Activated naive CD4-positive, alpha-beta T cell treated with anti-CD3 and anti-CD28 coated beads for 36 hours (primary cell): ENCODE data around the gene NEK7. TPM values are rescaled to one million over a fixed set of nuclear protein-coding genes. Genes with fewer than 3 reads are reported as not detected.

Experiments
- CTCF ChIA-PET: fragments of 350-600 bp; sonication (Branson Sonifier 250); formaldehyde crosslinking; loops from one replicate; lab custom pipeline; 2021; ENCODE audit warnings: antibody characterized with exemption; lab: Charles Lee
- DNase-seq: peaks from one replicate; pipeline ENCODE4 v3.0.0-alpha.2; 2020
- H3K27ac Mint-ChIP-seq: one replicate; pipeline ENCODE4 v1.8.0; 2021; ENCODE audit warnings: mild to moderate bottlenecking, mixed read lengths
- H3K27me3 Mint-ChIP-seq: one replicate; pipeline ENCODE4 v1.8.0; 2021; ENCODE audit warnings: low read depth, mixed read lengths
- H3K36me3 Mint-ChIP-seq: one replicate; pipeline ENCODE4 v1.8.0; 2021; ENCODE audit warnings: low read depth, mixed read lengths
- H3K4me1 Mint-ChIP-seq: one replicate; pipeline ENCODE4 v1.8.0; 2021; ENCODE audit warnings: low read depth, mixed read lengths
- H3K4me3 Mint-ChIP-seq: one replicate; pipeline ENCODE4 v1.8.0; 2021; ENCODE audit warnings: mild to moderate bottlenecking, moderate library complexity, mixed read lengths
- H3K9me3 Mint-ChIP-seq: one replicate; pipeline ENCODE4 v1.8.0; 2021; ENCODE audit warnings: mixed read lengths
- intact Hi-C: fragments of 100-400 bp; cut with micrococcal nuclease; formaldehyde crosslinking; loops from one replicate; pipeline ENCODE4 v1.15.1; 2023
- total RNA-seq, 2 experiments: library from RNA; stranded (reverse); gene quantifications; one replicate each; pipeline ENCODE4 v1.2.3, GENCODE V29; 2021

The NEK7 gene
- total RNA-seq, 2 experiments from 2014 or later = 45.6 to 49.7 TPM

DNA sequence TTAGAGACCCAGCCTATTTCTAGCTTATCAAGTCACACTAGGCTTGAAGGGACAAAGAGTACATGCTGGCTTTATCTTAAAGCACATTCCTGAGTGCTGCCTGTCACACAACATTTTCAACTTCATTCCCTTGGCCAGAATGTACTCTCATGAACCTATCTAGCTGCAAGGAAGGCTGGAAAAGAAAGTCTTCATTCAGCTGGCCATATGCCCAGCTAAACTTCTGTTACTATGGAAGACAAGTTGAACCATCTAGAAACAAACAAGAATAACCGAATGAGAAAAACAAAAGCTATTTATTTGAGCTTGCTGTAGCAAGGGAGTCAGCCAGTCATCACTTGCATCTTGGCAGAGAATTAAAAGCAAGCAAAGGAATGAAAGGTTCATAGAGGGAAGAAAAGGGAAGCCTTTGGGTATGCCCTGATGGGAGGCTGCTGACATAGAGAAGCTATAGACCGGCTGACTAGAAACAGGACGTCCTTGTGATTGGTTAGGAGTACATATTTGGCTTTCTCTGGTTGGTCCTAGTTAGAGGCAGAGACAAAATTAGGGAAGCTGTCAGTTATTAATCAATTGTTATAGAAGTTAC, 108.4 kb downstream of the NEK7 start:
- H3K4me1 Mint-ChIP-seq = peaks cover 7% of the 10 kb centered on the region
- H3K27ac Mint-ChIP-seq = no peak overlapping the region
- no peak overlapping the region for H3K4me3 Mint-ChIP-seq
- no peaks in the 10 kb centered on the region for H3K27me3 Mint-ChIP-seq
- no peaks in the 10 kb centered on the region for H3K9me3 Mint-ChIP-seq
- no peak for DNase-seq
- intact Hi-C loops = no loop called here
- peaks cover 3% of the 10 kb centered on the region for H3K36me3 Mint-ChIP-seq
- CTCF ChIA-PET = interaction anchor here (0.5 kb wide), 1 partner anchor 1564 kb away, joined by 3 read pairs; no protein-coding TSS in a partner anchor

- intact Hi-C loops = no loop called here
Measured at GRCh38 chr1:198267056-198267455, 110.3 kb downstream of the NEK7 start.

GRCh38 chr1:198267921-198268320, 111.1 kb downstream of the NEK7 start:
- no peak overlapping the region for H3K4me3 Mint-ChIP-seq
- intact Hi-C loops = no loop called here

More at GRCh38 chr1:198267056-198267455, 110.3 kb downstream of the NEK7 start:
- CTCF ChIA-PET = no interaction called here
- DNase-seq = no peak
- no peak overlapping the region for H3K27ac Mint-ChIP-seq
- no peaks in the 10 kb centered on the region for H3K27me3 Mint-ChIP-seq
- peaks cover 7% of the 10 kb centered on the region for H3K4me1 Mint-ChIP-seq
- H3K9me3 Mint-ChIP-seq = no peaks in the 10 kb centered on the region
- H3K4me3 Mint-ChIP-seq = no peak overlapping the region
- H3K36me3 Mint-ChIP-seq = peaks cover 6% of the 10 kb centered on the region

DNA sequence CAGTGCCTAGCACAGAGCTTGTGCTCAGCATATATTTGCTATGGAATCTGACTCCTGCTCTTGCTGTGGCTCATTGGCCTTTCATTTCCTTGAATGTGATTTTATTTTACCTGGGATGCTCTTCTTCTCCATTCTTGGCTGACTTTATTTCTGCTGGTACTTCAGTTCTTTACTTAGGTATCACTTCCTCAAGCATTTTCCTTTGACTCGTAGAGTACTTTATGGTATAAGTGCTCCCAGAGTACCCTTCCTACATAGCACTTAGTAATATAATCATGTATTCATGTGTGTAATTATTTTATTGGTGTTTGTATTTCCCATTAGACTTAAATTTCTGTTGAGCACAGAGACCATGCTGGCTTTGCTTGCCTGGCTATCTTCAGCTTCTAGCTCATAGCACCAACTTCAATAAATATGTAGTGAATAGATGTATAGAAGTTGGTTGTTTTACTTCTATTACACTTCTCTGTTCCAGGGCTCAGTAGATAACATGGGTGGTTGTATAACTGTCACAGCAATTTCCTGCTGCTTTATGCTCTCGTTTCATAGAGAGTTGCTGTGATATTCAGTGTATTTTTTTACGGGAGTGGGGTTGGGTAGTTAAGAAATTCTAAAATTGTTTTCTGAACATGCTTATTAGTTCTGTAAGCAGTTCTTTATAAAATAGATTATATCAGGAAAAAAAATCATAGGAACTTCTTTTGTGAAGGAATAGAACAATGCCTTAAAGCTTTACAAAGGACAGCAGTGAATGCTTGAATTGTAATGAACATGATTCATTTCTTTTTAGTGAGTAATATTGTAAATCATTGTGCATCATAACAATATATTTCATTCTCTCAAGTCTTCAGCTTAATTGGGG, 112.2 kb downstream of the NEK7 start:
- H3K27ac Mint-ChIP-seq = no peak overlapping the region
- H3K9me3 Mint-ChIP-seq = no peaks in the 10 kb centered on the region
- H3K4me3 Mint-ChIP-seq = no peak overlapping the region
- intact Hi-C loops = no loop called here
- peaks cover 2% of the 10 kb centered on the region for H3K36me3 Mint-ChIP-seq
- peaks cover 5% of the 10 kb centered on the region for H3K4me1 Mint-ChIP-seq
- CTCF ChIA-PET = no interaction called here
- DNase-seq = no peak
- no peaks in the 10 kb centered on the region for H3K27me3 Mint-ChIP-seq

More at GRCh38 chr1:198267921-198268320, 111.1 kb downstream of the NEK7 start:
- H3K36me3 Mint-ChIP-seq = peaks cover 4% of the 10 kb centered on the region
- H3K9me3 Mint-ChIP-seq = no peaks in the 10 kb centered on the region
- H3K27ac Mint-ChIP-seq = no peak overlapping the region
- H3K4me1 Mint-ChIP-seq = peaks cover 8% of the 10 kb centered on the region
- DNase-seq = no peak
- H3K27me3 Mint-ChIP-seq = no peaks in the 10 kb centered on the region
- CTCF ChIA-PET = interaction anchor here (0.6 kb wide), 1 partner anchor 209 kb away, joined by 4 read pairs; no protein-coding TSS in a partner anchor

- intact Hi-C loops = no loop called here
- peaks cover 2% of the 10 kb centered on the region for H3K36me3 Mint-ChIP-seq
- H3K27me3 Mint-ChIP-seq = no peaks in the 10 kb centered on the region
- no peaks in the 10 kb centered on the region for H3K9me3 Mint-ChIP-seq
- H3K27ac Mint-ChIP-seq = no peak overlapping the region
- CTCF ChIA-PET = no interaction called here
- no peak overlapping the region for H3K4me3 Mint-ChIP-seq
- DNase-seq = no peak
- peaks cover 5% of the 10 kb centered on the region for H3K4me1 Mint-ChIP-seq
Measured at GRCh38 chr1:198269646-198269940, 112.8 kb downstream of the NEK7 start.

DNA sequence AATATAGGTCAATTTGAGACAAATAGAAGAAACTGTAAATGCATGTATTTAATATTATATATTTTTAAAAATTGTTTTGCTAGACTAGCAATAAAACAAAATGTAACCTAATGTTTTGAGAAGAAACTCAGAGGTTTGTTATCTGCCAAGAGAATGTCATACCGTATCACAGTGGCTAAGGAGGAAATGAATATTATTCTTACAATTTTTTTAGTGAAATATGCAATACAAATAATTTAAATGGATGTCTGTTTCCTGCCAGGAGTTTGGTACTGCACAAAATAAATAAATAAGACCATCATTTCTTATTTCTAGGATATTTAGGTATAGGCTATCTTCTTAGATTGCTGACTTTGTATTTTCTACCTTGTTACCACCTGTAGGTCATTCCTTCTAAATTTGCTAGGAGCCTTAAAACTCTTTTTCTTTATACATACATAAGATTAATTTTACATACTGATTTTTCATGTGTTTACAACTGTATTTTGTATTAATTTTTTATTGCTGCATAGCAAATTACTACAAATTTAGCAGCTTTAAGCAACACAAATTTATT, 113.6 kb downstream of the NEK7 start:
- no peak overlapping the region for H3K4me3 Mint-ChIP-seq
- CTCF ChIA-PET = no interaction called here
- intact Hi-C loops = no loop called here
- H3K36me3 Mint-ChIP-seq = peaks cover 2% of the 10 kb centered on the region
- H3K9me3 Mint-ChIP-seq = no peaks in the 10 kb centered on the region
- H3K27ac Mint-ChIP-seq = no peak overlapping the region
- no peak for DNase-seq
- H3K27me3 Mint-ChIP-seq = no peaks in the 10 kb centered on the region
- peaks cover 5% of the 10 kb centered on the region for H3K4me1 Mint-ChIP-seq

- H3K9me3 Mint-ChIP-seq = no peaks in the 10 kb centered on the region
Measured at GRCh38 chr1:198271467-198271866, 114.7 kb downstream of the NEK7 start.

GRCh38 chr1:198272492-198272891, 115.7 kb downstream of the NEK7 start:
- DNase-seq = no peak
- H3K4me1 Mint-ChIP-seq = peaks cover 5% of the 10 kb centered on the region
- H3K4me3 Mint-ChIP-seq = no peak overlapping the region
- intact Hi-C loops = no loop called here
- H3K36me3 Mint-ChIP-seq = peaks cover 2% of the 10 kb centered on the region
- no peak overlapping the region for H3K27ac Mint-ChIP-seq
- CTCF ChIA-PET = no interaction called here
- H3K9me3 Mint-ChIP-seq = no peaks in the 10 kb centered on the region
- no peaks in the 10 kb centered on the region for H3K27me3 Mint-ChIP-seq

More at GRCh38 chr1:198271467-198271866, 114.7 kb downstream of the NEK7 start:
- CTCF ChIA-PET = no interaction called here
- H3K4me3 Mint-ChIP-seq = no peak overlapping the region
- peaks cover 5% of the 10 kb centered on the region for H3K4me1 Mint-ChIP-seq
- no peak overlapping the region for H3K27ac Mint-ChIP-seq
- intact Hi-C loops = no loop called here
- no peaks in the 10 kb centered on the region for H3K27me3 Mint-ChIP-seq
- peaks cover 2% of the 10 kb centered on the region for H3K36me3 Mint-ChIP-seq
- DNase-seq = no peak

DNA sequence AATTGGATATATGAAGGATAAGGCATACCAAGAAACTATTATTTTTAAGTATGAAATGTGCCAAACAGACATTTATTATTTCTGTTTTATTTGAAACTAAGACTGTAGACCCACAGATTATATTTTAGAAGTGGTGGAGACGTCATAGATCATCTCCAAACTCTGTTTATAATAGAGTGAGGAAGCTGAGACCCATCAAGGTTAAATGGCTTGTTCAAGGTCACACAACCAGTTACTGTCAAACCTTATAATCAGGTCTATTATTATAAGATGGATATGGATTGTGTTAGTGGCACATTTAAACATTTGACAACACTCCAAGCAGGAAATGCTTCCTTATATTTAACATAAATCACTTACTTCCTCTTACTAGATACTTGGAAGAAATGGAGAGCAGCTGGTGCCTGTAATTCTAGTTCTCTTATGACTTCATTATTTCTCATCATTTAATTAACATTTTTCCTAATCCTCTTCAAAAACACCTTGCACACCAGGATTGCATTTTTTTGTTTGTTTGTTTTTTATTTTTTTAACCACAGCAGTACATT, 117.0 kb downstream of the NEK7 start:
- no peaks in the 10 kb centered on the region for H3K9me3 Mint-ChIP-seq
- intact Hi-C loops = no loop called here
- CTCF ChIA-PET = interaction anchor here (0.9 kb wide), 1 partner anchor 116 kb away, joined by 3 read pairs; no protein-coding TSS in a partner anchor

GRCh38 chr1:198275597-198275996, 118.8 kb downstream of the NEK7 start:
- H3K4me3 Mint-ChIP-seq = no peak overlapping the region
- H3K27me3 Mint-ChIP-seq = no peaks in the 10 kb centered on the region
- no peaks in the 10 kb centered on the region for H3K9me3 Mint-ChIP-seq
- H3K27ac Mint-ChIP-seq = no peak overlapping the region
- peaks cover 5% of the 10 kb centered on the region for H3K4me1 Mint-ChIP-seq
- intact Hi-C loops = loop anchor here (1.0 kb wide), 1 partner anchor 187 kb away; no protein-coding TSS in a partner anchor
- peaks cover 2% of the 10 kb centered on the region for H3K36me3 Mint-ChIP-seq
- DNase-seq = no peak
- CTCF ChIA-PET = interaction anchor here (0.8 kb wide), 1 partner anchor 219 kb away, joined by 3 read pairs; no protein-coding TSS in a partner anchor

More for the DNA sequence above, 117.0 kb downstream of the NEK7 start:
- Mint-ChIP-seq H3K4me3 (no peak overlapping the region), H3K4me1 (peaks cover 5% of the 10 kb centered on the region), H3K27ac (no peak overlapping the region), H3K36me3 (peaks cover 2% of the 10 kb centered on the region), H3K27me3 (no peaks in the 10 kb centered on the region)
- no peak for DNase-seq

DNA sequence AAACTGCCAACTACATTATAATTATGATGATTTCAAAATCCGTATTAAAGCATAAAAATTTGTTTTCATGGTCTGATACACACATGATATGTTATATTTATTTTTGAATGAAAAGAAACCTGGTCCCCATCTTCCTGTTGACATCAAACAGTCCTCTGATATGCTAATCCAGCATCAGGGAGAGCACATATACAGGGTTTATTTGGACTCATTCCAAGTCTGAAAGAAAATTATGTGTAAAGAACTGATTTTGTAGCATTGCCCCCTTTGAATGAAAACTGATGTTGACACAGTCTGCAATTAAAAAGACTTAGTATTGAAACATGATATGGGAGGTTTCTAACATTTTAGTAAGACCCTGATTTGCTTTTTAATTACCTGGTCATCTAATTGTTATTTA, 119.4 kb downstream of the NEK7 start:
- Mint-ChIP-seq H3K4me1 (peaks cover 2% of the 10 kb centered on the region), H3K27me3 (no peaks in the 10 kb centered on the region), H3K4me3 (no peak overlapping the region), H3K36me3 (no peaks in the 10 kb centered on the region), H3K27ac (no peak overlapping the region), H3K9me3 (no peaks in the 10 kb centered on the region)
- intact Hi-C loops = no loop called here
- CTCF ChIA-PET = interaction anchor here (0.5 to 1.2 kb wide), 2 partner anchors 12 to 15 kb away, joined by 3 to 9 read pairs; no protein-coding TSS in a partner anchor
- no peak for DNase-seq

DNA sequence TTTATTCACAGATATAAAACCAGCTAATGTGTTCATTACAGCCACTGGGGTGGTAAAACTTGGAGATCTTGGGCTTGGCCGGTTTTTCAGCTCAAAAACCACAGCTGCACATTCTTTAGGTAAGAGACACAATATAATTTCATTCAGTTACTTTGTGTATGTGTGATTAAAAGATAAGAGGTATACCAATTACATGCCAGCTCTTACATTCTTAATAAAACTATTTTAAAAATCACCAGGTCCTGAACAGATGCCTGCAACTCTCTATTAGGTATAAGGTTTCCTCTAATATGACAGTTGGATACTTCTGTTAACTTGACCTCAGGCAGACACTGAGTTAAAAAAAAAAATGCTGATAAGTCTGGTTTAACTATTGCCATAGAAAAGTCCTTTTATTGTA, 122.1 kb downstream of the NEK7 start:
- no peak for DNase-seq
- Mint-ChIP-seq H3K4me1 (no peaks in the 10 kb centered on the region), H3K4me3 (no peak overlapping the region), H3K9me3 (no peaks in the 10 kb centered on the region), H3K27me3 (no peaks in the 10 kb centered on the region), H3K36me3 (no peaks in the 10 kb centered on the region), H3K27ac (no peak overlapping the region)
- CTCF ChIA-PET = interaction anchor here (0.6 to 0.9 kb wide), 5 partner anchors 37 to 685 kb away, joined by 3 to 4 read pairs (median 3); no protein-coding TSS in a partner anchor
- intact Hi-C loops = loop anchor here (1.0 kb wide), 1 partner anchor 32 kb away; no protein-coding TSS in a partner anchor
